Measurements from ENCODE around the gene ALOX12. TPM values are rescaled to one million over a fixed set of nuclear protein-coding genes. Genes with fewer than 3 reads are reported as not detected.

ALOX12 gene
- total RNA-seq, 1 donor from 2014 or later: not detected

Other genes starting within 250 kb of the ALOX12 start
- 18.7 TPM for gene XAF1, start 240.0 kb upstream of the ALOX12 start, total RNA-seq
- gene FBXO39, start 219.8 kb upstream of the ALOX12 start, total RNA-seq: not detected
- not detected for gene TEKT1, start 164.3 kb upstream of the ALOX12 start, total RNA-seq
- 174 TPM for gene RNASEK, start 16.6 kb downstream of the ALOX12 start, total RNA-seq
- 13.1 TPM for gene BCL6B, start 27.0 kb downstream of the ALOX12 start, total RNA-seq
- 1.2 TPM for gene SLC16A13, start 40.0 kb downstream of the ALOX12 start, total RNA-seq
- gene SLC16A11, start 48.0 kb downstream of the ALOX12 start, total RNA-seq: 0.47 TPM
- 4.4 TPM for gene CLEC10A, start 84.2 kb downstream of the ALOX12 start, total RNA-seq
- gene ASGR2, start 118.8 kb downstream of the ALOX12 start, total RNA-seq: 0.30 TPM
- 0.30 TPM for gene ASGR1, start 183.3 kb downstream of the ALOX12 start, total RNA-seq
- 21.3 TPM for gene DLG4, start 223.8 kb downstream of the ALOX12 start, total RNA-seq
- 2,270 TPM for gene ACADVL, start 223.9 kb downstream of the ALOX12 start, total RNA-seq
- 23.5 TPM for gene DVL2, start 238.5 kb downstream of the ALOX12 start, total RNA-seq
- gene PHF23, start 243.4 kb downstream of the ALOX12 start, total RNA-seq: 29.4 TPM
- gene GABARAP, start 246.4 kb downstream of the ALOX12 start, total RNA-seq: 456 TPM

All from left ventricle myocardium superior (tissue), 1 donor.